KG1 (cell line): Measurements from ENCODE around the gene PCDHA5.
"Not testable (repeated sequence)": the region's sequence is repeated elsewhere in the genome, so short reads cannot be mapped to it uniquely, and the experiment has no call there.

Experiments used
- DNase-seq: peaks from one replicate; lab custom pipeline; 2025; lab: John Stamatoyannopoulos, UW

Gene PCDHA5

GRCh38 chr5:140823475-140823874 is 2.1 kb downstream of the PCDHA5 start:
- DNase-seq = no peak

GRCh38 chr5:140827704-140828361 is 6.4 kb downstream of the PCDHA5 start, which contains the start of gene PCDHA6:
TSS of gene PCDHA6 (plus strand) at chr5:140827960. CDS start at chr5:140828092, 132 bp downstream.
- DNase-seq = no peak

- no peak for DNase-seq
Measured at GRCh38 chr5:140828362-140828737, 6.9 kb downstream of the PCDHA5 start.

GRCh38 chr5:140829511-140830501 is 8.4 kb downstream of the PCDHA5 start:
- not testable (repeated sequence) for DNase-seq

DNA sequence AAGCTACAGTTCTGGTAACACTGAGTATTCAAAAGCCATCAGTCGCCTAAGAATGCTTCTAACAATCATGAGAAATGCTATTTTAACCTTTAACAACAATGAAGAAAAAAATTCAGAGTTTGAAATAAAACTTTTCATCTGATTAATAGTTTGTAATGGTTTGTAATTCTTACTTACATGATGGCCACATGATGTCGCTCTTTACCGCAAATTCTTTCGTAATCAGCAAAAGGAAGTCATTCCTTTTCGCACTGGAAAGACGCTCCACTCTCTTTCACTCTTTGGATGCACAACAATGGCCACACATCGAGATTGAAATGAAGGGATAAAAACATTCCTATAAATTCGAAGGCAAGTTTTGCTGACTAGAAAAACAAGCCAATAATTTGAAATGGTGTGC is 12.6 kb downstream of the PCDHA5 start, which contains the start of gene PCDHA7:
Gene PCDHA7 (plus strand): TSS at position 277 of the 400 bp plus-strand sequence. CDS start 115 bp downstream, at position 392.
- no peak for DNase-seq

DNA sequence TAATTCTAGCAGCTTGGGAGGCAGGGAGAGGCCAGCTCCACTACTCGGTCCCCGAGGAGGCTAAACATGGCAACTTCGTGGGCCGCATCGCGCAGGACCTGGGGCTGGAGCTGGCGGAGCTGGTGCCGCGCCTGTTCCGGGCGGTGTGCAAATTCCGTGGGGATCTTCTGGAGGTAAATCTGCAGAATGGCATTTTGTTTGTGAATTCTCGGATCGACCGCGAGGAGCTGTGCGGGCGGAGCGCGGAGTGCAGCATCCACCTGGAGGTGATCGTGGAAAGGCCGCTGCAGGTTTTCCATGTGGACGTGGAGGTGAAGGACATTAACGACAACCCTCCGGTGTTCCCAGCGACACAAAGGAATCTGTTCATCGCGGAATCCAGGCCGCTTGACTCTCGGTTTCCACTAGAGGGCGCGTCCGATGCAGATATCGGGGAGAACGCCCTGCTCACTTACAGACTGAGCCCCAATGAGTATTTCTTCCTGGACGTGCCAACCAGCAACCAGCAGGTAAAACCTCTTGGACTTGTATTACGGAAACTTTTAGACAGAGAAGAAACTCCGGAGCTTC is 13.1 kb downstream of the PCDHA5 start:
- DNase-seq = not testable (repeated sequence)

DNA sequence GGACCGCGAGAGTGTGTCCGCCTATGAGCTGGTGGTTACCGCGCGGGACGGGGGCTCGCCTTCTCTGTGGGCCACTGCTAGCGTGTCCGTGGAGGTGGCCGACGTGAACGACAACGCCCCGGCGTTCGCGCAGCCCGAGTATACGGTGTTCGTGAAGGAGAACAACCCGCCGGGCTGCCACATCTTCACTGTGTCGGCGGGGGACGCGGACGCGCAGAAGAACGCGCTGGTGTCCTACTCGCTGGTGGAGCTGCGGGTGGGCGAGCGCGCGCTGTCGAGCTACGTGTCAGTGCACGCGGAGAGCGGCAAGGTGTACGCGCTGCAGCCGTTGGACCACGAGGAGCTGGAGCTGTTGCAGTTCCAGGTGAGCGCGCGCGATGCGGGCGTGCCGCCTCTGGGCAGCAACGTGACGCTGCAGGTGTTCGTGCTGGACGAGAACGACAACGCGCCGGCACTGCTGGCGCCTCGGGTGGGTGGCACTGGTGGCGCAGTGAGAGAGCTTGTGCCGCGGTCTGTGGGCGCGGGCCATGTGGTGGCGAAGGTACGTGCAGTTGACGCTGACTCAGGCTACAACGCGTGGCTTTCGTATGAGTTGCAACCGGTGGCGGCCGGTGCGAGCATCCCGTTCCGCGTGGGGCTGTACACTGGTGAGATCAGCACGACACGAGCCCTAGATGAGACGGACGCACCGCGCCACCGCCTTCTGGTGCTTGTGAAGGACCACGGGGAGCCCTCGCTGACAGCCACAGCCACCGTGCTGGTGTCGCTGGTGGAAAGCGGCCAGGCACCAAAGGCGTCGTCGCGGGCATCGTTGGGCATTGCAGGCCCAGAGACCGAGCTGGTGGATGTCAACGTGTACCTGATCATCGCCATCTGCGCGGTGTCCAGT is 14.5 kb downstream of the PCDHA5 start:
- no peak for DNase-seq

DNA sequence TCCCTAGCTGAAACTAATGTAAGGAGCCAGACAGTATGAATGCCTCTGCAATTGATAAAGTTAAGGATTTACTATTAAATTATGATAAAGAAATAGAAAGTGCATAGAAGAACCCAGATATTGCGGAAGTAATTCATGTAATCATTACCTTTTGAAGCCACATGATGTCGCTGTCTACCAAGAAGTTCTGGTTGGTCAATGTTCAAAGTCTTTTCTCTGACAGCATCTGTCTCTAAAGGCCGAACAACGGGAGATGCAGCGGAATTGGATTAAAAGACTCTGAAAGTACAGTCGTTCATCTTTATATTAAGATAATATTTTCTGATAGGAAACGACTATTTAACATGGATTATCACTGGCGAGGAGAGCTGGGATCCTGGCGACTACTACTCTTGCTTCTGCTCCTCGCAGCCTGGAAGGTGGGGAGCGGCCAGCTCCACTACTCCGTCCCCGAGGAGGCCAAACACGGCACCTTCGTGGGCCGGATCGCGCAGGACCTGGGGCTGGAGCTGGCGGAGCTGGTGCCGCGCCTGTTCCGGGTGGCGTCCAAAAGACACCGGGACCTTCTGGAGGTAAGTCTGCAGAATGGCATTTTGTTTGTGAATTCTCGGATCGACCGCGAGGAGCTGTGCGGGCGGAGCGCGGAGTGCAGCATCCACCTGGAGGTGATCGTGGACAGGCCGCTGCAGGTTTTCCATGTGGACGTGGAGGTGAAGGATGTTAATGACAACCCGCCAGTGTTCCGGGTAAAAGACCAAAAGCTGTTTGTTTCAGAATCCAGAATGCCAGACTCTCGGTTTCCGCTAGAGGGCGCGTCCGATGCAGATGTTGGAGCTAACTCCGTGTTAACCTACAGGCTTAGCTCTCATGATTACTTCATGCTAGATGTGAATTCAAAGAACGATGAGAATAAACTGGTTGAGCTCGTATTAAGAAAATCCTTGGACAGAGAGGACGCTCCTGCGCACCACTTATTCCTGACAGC is 19.9 kb downstream of the PCDHA5 start, which contains the start of gene PCDHA8:
Gene PCDHA8 (plus strand): TSS at position 210 of the 985 bp plus-strand sequence. CDS start 135 bp downstream, at position 345.
- DNase-seq = no peak

DNA sequence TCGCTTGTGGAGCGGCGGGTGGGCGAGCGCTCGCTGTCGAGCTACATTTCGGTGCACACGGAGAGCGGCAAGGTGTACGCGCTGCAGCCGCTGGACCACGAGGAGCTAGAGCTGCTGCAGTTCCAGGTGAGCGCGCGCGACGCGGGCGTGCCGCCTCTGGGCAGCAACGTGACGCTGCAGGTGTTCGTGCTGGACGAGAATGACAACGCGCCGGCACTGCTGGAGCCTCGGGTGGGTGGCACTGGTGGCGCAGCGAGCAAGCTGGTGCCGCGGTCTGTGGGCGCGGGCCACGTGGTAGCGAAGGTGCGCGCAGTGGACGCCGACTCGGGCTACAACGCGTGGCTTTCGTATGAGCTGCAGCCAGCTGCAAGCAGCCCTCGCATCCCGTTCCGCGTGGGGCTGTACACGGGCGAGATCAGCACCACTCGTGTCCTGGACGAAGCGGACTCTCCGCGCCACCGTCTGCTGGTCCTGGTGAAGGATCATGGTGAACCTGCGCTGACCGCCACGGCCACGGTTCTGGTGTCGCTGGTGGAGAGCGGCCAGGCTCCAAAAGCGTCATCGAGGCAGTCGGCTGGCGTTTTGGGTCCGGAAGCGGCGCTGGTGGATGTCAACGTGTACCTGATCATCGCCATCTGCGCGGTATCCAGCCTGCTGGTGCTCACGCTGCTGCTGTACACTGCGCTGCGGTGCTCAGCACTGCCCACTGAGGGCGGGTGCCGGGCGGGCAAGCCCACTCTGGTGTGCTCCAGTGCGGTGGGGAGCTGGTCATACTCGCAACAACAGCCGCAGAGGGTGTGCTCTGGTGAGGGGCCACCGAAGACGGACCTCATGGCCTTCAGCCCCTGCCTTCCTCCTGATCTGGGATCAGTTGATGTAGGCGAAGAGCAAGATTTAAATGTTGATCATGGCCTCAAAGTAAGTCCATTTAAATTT is 21.7 kb downstream of the PCDHA5 start:
- no peak for DNase-seq

- DNase-seq = not testable (repeated sequence)
Measured at GRCh38 chr5:140848139-140849102, 27.0 kb downstream of the PCDHA5 start, which contains the start of gene PCDHA9. TSS of gene PCDHA9 (plus strand) at chr5:140848382. CDS start at chr5:140848496, 114 bp downstream.

DNA sequence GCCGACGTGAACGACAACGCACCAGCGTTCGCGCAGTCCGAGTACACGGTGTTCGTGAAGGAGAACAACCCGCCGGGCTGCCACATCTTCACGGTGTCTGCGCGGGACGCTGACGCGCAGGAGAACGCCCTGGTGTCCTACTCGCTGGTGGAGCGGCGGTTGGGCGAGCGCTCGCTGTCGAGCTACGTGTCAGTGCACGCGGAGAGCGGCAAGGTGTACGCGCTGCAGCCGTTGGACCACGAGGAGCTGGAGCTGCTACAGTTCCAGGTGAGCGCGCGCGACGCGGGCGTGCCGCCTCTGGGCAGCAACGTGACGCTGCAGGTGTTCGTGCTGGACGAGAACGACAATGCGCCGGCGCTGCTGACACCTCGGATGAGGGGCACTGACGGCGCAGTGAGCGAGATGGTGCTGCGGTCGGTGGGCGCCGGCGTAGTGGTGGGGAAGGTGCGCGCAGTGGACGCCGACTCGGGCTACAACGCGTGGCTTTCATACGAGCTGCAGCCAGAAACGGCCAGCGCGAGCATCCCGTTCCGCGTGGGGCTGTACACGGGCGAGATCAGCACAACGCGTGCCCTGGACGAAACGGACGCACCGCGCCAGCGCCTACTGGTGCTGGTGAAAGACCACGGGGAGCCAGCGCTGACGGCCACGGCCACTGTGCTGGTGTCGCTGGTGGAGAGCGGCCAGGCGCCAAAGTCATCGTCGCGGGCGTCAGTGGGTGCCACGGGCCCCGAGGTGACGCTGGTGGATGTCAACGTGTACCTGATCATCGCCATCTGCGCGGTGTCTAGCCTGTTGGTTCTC is 28.6 kb downstream of the PCDHA5 start:
- not testable (repeated sequence) for DNase-seq

- no peak for DNase-seq
Measured at GRCh38 chr5:140855772-140856674, 34.6 kb downstream of the PCDHA5 start, which contains the start of gene PCDHA10. TSS of gene PCDHA10 (plus strand) at chr5:140855897. CDS start at chr5:140856049, 152 bp downstream.

- DNase-seq = no peak
Measured at GRCh38 chr5:140857177-140857986, 36.0 kb downstream of the PCDHA5 start.

- DNase-seq = no peak
Measured at GRCh38 chr5:140857987-140858240, 36.5 kb downstream of the PCDHA5 start.
